Fibroblast of villous mesenchyme (primary cell): ENCODE results near the gene GSTO2. TPM values are rescaled to one million over a fixed set of nuclear protein-coding genes. Genes with fewer than 3 reads are reported as not detected.

ENCODE experiments used
- DNase-seq: peaks from one replicate; pipeline ENCODE4 v3.0.0-alpha.2; 2010; ENCODE audit warnings: low read depth
- H3K4me3 ChIP-seq: 2 replicates; pipeline ENCODE4 v1.5.1; 2011; ENCODE audit warnings: low read depth, mild to moderate bottlenecking, low read length
- total RNA-seq: library from RNA; depleted of rRNA; stranded (reverse); fragments of >200 nt; gene quantifications from 2 replicates; pipeline ENCODE4 v1.2.3, GENCODE V29; 2012
- TF ChIP-seq, protein P1 (sequence below): IDR thresholded peaks from 2 replicates; pipeline ENCODE4 v1.5.1; 2012; ENCODE audit warnings: low read depth, mild to moderate bottlenecking, low read length; ENCODE audit not compliant: insufficient read depth

The GSTO2 gene
- total RNA-seq, 1 donor, result 2.2 TPM

- TF ChIP-seq, protein P1, sequence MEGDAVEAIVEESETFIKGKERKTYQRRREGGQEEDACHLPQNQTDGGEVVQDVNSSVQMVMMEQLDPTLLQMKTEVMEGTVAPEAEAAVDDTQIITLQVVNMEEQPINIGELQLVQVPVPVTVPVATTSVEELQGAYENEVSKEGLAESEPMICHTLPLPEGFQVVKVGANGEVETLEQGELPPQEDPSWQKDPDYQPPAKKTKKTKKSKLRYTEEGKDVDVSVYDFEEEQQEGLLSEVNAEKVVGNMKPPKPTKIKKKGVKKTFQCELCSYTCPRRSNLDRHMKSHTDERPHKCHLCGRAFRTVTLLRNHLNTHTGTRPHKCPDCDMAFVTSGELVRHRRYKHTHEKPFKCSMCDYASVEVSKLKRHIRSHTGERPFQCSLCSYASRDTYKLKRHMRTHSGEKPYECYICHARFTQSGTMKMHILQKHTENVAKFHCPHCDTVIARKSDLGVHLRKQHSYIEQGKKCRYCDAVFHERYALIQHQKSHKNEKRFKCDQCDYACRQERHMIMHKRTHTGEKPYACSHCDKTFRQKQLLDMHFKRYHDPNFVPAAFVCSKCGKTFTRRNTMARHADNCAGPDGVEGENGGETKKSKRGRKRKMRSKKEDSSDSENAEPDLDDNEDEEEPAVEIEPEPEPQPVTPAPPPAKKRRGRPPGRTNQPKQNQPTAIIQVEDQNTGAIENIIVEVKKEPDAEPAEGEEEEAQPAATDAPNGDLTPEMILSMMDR, result no peak
- no peak for DNase-seq
Observed at GRCh38 chr10:104321226-104321625, 52.2 kb downstream of the GSTO2 start.

GRCh38 chr10:104321725-104322415, 52.9 kb downstream of the GSTO2 start:
- no peak for DNase-seq
- TF ChIP-seq, protein P1, result no peak
- no peak overlapping the region for H3K4me3 ChIP-seq

More at GRCh38 chr10:104321226-104321625, 52.2 kb downstream of the GSTO2 start:
- no peak overlapping the region for H3K4me3 ChIP-seq

DNA sequence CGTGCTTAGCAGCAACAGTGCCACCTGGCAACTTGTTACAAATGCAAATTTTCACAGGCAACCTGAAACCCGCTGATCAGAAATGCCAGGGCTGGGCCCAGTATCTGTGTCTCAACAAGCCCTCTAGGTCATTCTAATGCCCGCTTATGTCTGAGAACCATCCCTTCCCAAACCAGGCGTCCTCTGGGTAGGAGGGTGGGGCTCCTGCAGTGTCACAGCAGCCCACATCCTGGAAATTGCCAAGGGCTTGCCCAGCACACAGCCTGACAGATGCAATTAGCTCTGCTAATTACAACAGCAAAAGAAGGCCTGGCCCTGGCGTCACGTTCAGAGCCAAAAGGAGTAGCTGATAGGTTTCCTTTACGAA, 53.4 kb downstream of the GSTO2 start:
- H3K4me3 ChIP-seq, result no peak overlapping the region
- TF ChIP-seq, protein P1, result no peak
- no peak for DNase-seq

DNA sequence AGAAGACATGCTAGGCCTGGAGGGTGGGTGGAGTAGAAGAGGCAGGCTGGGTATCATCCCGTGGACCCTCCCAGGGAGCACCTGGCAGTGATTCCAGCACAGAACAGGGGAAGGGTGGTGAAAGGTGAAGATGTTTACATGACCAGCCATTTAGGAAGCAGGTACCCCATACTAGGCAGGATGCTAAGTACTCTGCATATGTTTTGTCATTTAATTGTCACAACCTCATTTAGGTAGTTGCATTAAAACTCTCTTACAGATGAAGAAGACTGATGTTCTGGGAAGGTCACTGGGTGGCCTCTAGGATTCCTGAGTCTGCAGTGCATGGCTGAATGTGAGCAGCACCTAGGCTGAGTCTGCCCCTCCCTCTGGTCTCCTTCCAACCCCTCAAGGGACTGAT, 54.1 kb downstream of the GSTO2 start:
- H3K4me3 ChIP-seq, result no peak overlapping the region
- TF ChIP-seq, protein P1, result no peak
- DNase-seq, result no peak

GRCh38 chr10:104323760-104324201, 54.8 kb downstream of the GSTO2 start:
- H3K4me3 ChIP-seq, result no peak overlapping the region
- no peak for DNase-seq
- TF ChIP-seq, protein P1, result no peak

DNA sequence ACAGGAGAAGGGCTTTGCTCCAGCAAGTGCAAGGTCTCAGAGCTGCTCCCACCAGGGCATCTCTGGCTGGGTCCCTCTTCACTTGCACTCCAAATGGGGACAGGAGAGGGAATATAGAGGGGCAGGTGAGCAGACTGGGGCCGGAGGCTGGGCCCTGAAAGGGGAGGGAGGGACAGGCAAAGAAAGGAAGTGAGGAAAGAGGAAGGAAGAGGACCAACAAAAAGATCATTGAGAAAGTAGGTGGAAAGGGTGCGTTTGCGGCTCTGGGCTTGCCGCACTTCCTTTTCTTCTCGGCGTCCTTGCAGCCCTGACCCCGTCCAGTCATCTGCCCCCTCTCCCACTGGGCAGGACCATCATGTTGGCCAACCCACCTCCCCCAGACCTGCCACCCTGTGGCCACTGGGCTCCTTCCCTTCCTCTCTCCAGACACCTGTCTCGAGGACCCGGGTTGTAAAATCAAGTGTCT, 55.3 kb downstream of the GSTO2 start:
- no peak for DNase-seq
- H3K4me3 ChIP-seq, result no peak overlapping the region
- TF ChIP-seq, protein P1, result no peak

DNA sequence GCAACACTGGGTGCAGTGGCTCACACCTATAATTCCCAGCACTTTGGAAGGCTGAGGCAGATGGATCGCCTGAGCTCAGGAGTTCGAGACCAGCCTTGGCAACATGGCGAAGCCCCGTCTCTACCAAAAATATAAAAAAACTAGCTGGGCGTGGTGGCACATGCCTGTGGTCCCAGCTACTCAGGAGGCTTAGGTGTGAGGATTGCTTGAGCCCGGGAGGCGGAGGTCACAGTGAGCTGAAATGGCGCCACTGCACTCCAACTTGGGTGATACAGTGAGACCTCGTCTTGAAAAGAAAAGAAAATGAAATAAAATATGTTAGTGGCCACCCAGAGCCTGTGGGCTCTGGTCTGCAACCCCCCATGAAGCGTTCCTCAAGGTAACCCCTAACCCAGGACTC, 55.9 kb downstream of the GSTO2 start:
- no peak overlapping the region for H3K4me3 ChIP-seq
- TF ChIP-seq, protein P1, result no peak
- DNase-seq, result no peak
